HepG2 (cell line): ENCODE data around the gene HEPN1. TPM values are rescaled to one million over a fixed set of nuclear protein-coding genes. Genes with fewer than 3 reads are reported as not detected.
A peak's percentile ranks its signal among the peaks of the same experiment; 100 is the strongest.

Experiments used
- ARNT2 ChIP-seq: sonication (generic); formaldehyde crosslinking; IDR thresholded peaks from 2 replicates; pipeline ENCODE4 v1.8.0; 2022; ENCODE audit warnings: mild to moderate bottlenecking, low read depth, missing genetic modification reagents, moderate library complexity
- CENPX ChIP-seq: sonication (generic); formaldehyde crosslinking; IDR thresholded peaks from 2 replicates; pipeline ENCODE4 v1.9.0; 2021; ENCODE audit warnings: mild to moderate bottlenecking, missing genetic modification reagents, moderate library complexity
- HIVEP1 ChIP-seq: sonication (generic); formaldehyde crosslinking; IDR thresholded peaks from 2 replicates; pipeline ENCODE4 v1.4.0; 2020; ENCODE audit warnings: mild to moderate bottlenecking, missing genetic modification reagents
- HOXA5 ChIP-seq: sonication (generic); formaldehyde crosslinking; IDR thresholded peaks from 2 replicates; pipeline ENCODE4 v1.4.0; 2020; ENCODE audit warnings: missing genetic modification reagents
- KLF11 ChIP-seq: IDR thresholded peaks from 2 replicates; pipeline ENCODE4 v1.6.1; 2016; ENCODE audit warnings: missing compliant biosample characterization
- KLF13 ChIP-seq: sonication (generic); formaldehyde crosslinking; IDR thresholded peaks from 2 replicates; pipeline ENCODE4 v1.4.0; 2020; ENCODE audit warnings: mild to moderate bottlenecking, missing genetic modification reagents
- MTF2 ChIP-seq: sonication (generic); formaldehyde crosslinking; IDR thresholded peaks from 2 replicates; pipeline ENCODE4 v1.5.0; 2020; ENCODE audit warnings: missing genetic modification reagents, borderline replicate concordance
- MZF1 ChIP-seq: sonication (generic); formaldehyde crosslinking; IDR thresholded peaks from 2 replicates; pipeline ENCODE4 v1.8.1; 2023; ENCODE audit warnings: mild to moderate bottlenecking, missing genetic modification reagents, borderline replicate concordance
- PTBP1 ChIP-seq: fragments of 200-400 bp; formaldehyde crosslinking; IDR thresholded peaks from 2 replicates; pipeline ENCODE4 v1.6.1; 2018; ENCODE audit warnings: low read length, low read depth; ENCODE audit not compliant: poor library complexity, severe bottlenecking
- SMAD1 ChIP-seq: sonication (generic); formaldehyde crosslinking; IDR thresholded peaks from 2 replicates; pipeline ENCODE4 v1.4.0; 2020; ENCODE audit warnings: missing genetic modification reagents, low read depth, mild to moderate bottlenecking, borderline replicate concordance
- SSRP1 ChIP-seq: IDR thresholded peaks from 2 replicates; pipeline ENCODE4 v1.6.1; 2016; ENCODE audit warnings: control low read depth
- ZFP37 ChIP-seq: sonication (generic); formaldehyde crosslinking; IDR thresholded peaks from 2 replicates; pipeline ENCODE4 v1.4.0; 2020; ENCODE audit warnings: missing genetic modification reagents, borderline replicate concordance
- ZFP90 ChIP-seq: sonication (generic); formaldehyde crosslinking; IDR thresholded peaks from 2 replicates; pipeline ENCODE4 v1.8.0; 2022; ENCODE audit warnings: missing genetic modification reagents, mild to moderate bottlenecking, inconsistent platforms, borderline replicate concordance
- ZNF224 ChIP-seq: sonication (generic); formaldehyde crosslinking; IDR thresholded peaks from 2 replicates; pipeline ENCODE4 v1.5.0; 2020; ENCODE audit warnings: mild to moderate bottlenecking, missing genetic modification reagents
- ZNF253 ChIP-seq: sonication (generic); formaldehyde crosslinking; IDR thresholded peaks from 2 replicates; pipeline ENCODE4 v1.8.0; 2022; ENCODE audit warnings: mild to moderate bottlenecking, missing genetic modification reagents, borderline replicate concordance
- ZSCAN30 ChIP-seq: sonication (generic); formaldehyde crosslinking; IDR thresholded peaks from 2 replicates; pipeline ENCODE4 v1.5.0; 2020; ENCODE audit warnings: mild to moderate bottlenecking, missing genetic modification reagents
- polyA plus RNA-seq, 8 experiments: library from polyadenylated mRNA; depleted of rRNA in 3 of 8; stranded (reverse) in 7 of 8; unstranded in 1 of 8; fragments of >200 nt; fragmentation: Illumina TruSeq in 4 of 8; extraction: Trizol in 4 of 8; gene quantifications; 2 replicates each; pipeline versions ENCODE4 v1.2.1 to v1.2.3, GENCODE V29; 2011 to 2016; ENCODE audit warnings: low read depth in 4 of 8, missing spikeins in 1 of 8, mixed read lengths in 1 of 8; ENCODE audit not compliant: insufficient read depth in 1 of 8
- total RNA-seq, 5 experiments: library from RNA; depleted of rRNA; stranded (reverse); fragments of >200 nt; fragmentation: Illumina TruSeq; extraction: Trizol; gene quantifications; 2 replicates each; pipeline ENCODE4 v1.2.3, GENCODE V29; 2016; ENCODE audit warnings: low read depth in 1 of 5
- TF ChIP-seq, protein P1 (sequence below): sonication (generic); formaldehyde crosslinking; IDR thresholded peaks from 2 replicates; pipeline ENCODE4 v1.4.0; 2020; ENCODE audit warnings: mild to moderate bottlenecking, missing genetic modification reagents
- TF ChIP-seq, protein P2 (sequence below): sonication (generic); formaldehyde crosslinking; IDR thresholded peaks from 2 replicates; pipeline ENCODE4 v1.5.0; 2020; ENCODE audit warnings: missing genetic modification reagents, mild to moderate bottlenecking, borderline replicate concordance
- TF ChIP-seq, protein P3 (sequence below): sonication (generic); formaldehyde crosslinking; IDR thresholded peaks from 2 replicates; pipeline ENCODE4 v1.8.1; 2023; ENCODE audit warnings: mild to moderate bottlenecking, inconsistent platforms, moderate library complexity, missing genetic modification reagents, borderline replicate concordance
- TF ChIP-seq, protein P4 (sequence below): sonication (generic); formaldehyde crosslinking; IDR thresholded peaks from 2 replicates; pipeline ENCODE4 v1.4.0; 2020; ENCODE audit warnings: mild to moderate bottlenecking, missing genetic modification reagents, borderline replicate concordance

HEPN1 gene
- total and polyA plus RNA-seq, 2 of the 13 experiments (the other 11 are each of a cell fraction or from before 2014, with no cell fraction given), result not detected

DNA sequence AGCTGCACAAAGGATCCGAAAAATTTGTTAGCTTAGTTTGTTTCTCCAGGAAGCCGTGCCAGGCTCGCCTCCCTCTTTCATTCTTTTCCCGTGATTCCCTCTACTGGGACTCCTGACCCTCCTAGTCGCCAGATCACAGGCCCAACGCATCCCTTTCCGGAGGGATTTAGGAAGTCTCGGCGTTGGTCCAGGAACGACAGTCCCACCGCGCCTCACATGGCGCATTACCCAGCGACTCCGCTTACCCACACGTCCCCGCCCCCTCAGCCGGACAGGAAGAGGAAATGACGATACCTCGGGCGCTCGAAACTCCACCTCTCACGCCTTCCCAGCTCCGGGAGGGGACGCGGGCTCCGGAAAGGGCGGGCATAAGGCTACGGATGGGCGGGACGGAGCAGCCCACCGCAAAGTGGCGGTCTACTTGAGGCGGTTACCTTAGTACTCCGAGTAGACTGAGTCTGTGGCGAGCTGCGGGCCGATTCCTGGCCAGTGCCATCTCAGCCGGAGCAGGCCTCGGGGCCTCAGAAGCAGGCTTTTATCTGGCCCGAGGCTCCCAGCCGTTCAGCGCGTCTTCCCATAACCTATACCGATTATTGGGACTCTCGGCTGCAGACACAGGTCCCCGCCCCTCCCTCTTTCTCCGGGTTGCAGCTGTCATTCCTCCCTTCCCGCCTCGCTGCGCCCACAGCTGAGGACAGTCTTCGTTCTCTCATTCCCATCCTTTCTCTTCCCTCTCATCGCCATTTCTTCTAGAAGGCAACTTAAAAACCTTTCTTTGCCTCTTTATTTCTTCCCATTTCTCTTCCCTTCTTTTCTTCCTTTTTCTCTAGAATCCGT, 34.9 kb downstream of the HEPN1 start, which contains the start of gene CCDC15 (continued):
- TF ChIP-seq PTBP1 (peak; percentile 48), MTF2 (CRISPR knock-in tag) (no peak), SMAD1 (CRISPR knock-in tag) (no peak), HOXA5 (peak; percentile 85; the same call in 1 of the 2 replicates), ZFP37 (CRISPR knock-in tag) (no peak), ZSCAN30 (no peak), CENPX (CRISPR knock-in tag) (no peak), ARNT2 (CRISPR knock-in tag) (0 out of 2 replicates have a peak, but pooled peaks have one; percentile 32), ZFP90 (CRISPR knock-in tag) (0 out of 2 replicates have a peak, but pooled peaks have one; percentile 69), HIVEP1 (CRISPR knock-in tag) (0 out of 2 replicates have a peak, but pooled peaks have one; percentile 45), KLF13 (CRISPR knock-in tag) (no peak; the same call in 1 of the 2 replicates), ZNF253 (CRISPR knock-in tag) (no peak), ZNF224 (CRISPR knock-in tag) (peak; percentile 46; the same call in 1 of the 2 replicates), KLF11 (CRISPR knock-in tag) (0 out of 2 replicates have a peak, but pooled peaks have one; percentile 21), MZF1 (no peak), SSRP1 (CRISPR knock-in tag) (no peak)
- TF ChIP-seq, protein P1, sequence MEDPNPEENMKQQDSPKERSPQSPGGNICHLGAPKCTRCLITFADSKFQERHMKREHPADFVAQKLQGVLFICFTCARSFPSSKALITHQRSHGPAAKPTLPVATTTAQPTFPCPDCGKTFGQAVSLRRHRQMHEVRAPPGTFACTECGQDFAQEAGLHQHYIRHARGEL (CRISPR knock-in tag), result no peak
- TF ChIP-seq, protein P2, sequence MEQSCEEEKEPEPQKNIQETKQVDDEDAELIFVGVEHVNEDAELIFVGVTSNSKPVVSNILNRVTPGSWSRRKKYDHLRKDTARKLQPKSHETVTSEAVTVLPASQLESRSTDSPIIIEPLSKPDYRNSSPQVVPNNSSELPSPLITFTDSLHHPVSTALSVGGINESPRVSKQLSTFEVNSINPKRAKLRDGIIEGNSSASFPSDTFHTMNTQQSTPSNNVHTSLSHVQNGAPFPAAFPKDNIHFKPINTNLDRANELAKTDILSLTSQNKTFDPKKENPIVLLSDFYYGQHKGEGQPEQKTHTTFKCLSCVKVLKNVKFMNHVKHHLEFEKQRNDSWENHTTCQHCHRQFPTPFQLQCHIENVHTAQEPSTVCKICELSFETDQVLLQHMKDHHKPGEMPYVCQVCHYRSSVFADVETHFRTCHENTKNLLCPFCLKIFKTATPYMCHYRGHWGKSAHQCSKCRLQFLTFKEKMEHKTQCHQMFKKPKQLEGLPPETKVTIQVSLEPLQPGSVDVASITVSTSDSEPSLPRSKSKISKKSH, result peak; percentile 93
- TF ChIP-seq, protein P3, sequence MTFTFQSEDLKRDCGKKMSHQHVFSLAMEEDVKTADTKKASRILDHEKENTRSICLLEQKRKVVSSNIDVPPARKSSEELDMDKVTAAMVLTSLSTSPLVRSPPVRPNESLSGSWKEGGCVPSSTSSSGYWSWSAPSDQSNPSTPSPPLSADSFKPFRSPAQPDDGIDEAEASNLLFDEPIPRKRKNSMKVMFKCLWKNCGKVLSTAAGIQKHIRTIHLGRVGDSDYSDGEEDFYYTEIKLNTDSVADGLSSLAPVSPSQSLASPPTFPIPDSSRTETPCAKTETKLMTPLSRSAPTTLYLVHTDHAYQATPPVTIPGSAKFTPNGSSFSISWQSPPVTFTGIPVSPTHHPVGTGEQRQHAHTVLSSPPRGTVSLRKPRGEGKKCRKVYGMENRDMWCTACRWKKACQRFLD (CRISPR knock-in tag), result peak; percentile 55; the same call in 1 of the 2 replicates
- TF ChIP-seq, protein P4, sequence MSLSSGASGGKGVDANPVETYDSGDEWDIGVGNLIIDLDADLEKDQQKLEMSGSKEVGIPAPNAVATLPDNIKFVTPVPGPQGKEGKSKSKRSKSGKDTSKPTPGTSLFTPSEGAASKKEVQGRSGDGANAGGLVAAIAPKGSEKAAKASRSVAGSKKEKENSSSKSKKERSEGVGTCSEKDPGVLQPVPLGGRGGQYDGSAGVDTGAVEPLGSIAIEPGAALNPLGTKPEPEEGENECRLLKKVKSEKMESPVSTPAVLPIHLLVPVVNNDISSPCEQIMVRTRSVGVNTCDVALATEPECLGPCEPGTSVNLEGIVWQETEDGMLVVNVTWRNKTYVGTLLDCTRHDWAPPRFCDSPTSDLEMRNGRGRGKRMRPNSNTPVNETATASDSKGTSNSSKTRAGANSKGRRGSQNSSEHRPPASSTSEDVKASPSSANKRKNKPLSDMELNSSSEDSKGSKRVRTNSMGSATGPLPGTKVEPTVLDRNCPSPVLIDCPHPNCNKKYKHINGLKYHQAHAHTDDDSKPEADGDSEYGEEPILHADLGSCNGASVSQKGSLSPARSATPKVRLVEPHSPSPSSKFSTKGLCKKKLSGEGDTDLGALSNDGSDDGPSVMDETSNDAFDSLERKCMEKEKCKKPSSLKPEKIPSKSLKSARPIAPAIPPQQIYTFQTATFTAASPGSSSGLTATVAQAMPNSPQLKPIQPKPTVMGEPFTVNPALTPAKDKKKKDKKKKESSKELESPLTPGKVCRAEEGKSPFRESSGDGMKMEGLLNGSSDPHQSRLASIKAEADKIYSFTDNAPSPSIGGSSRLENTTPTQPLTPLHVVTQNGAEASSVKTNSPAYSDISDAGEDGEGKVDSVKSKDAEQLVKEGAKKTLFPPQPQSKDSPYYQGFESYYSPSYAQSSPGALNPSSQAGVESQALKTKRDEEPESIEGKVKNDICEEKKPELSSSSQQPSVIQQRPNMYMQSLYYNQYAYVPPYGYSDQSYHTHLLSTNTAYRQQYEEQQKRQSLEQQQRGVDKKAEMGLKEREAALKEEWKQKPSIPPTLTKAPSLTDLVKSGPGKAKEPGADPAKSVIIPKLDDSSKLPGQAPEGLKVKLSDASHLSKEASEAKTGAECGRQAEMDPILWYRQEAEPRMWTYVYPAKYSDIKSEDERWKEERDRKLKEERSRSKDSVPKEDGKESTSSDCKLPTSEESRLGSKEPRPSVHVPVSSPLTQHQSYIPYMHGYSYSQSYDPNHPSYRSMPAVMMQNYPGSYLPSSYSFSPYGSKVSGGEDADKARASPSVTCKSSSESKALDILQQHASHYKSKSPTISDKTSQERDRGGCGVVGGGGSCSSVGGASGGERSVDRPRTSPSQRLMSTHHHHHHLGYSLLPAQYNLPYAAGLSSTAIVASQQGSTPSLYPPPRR (CRISPR knock-in tag), result peak; percentile 48; the same call in 1 of the 2 replicates
